ENCODE measurements around the gene EXOC2.

EXOC2 gene

DNA sequence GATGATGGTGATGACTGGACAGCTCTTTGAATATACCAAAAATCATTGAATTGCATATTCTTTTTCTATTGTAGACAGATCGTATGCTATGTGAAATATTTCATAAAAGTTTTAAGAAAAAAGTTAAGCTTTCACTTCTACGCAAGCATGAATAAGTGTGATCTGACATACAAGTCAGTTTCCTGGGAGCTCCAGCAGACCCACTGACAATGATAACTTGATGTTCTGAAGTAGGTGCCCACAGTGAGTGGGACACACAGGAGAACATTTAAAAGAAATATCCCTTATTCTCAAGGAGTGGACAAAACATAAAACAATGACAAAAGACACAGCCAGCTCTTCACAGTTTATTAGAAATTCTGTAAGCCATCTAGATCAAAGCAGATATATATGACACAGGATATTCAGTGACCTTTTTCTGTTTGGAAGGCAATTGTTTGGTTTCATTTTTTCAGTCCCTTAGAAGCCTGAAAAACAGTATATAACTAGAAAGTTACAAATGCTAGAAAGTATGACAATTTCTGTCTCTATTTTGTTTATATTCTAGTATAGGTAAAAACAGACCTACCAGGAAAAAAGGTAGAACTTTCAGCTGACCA lies 200.0 kb downstream of the EXOC2 start:
- no peak for DNase-seq

DNA sequence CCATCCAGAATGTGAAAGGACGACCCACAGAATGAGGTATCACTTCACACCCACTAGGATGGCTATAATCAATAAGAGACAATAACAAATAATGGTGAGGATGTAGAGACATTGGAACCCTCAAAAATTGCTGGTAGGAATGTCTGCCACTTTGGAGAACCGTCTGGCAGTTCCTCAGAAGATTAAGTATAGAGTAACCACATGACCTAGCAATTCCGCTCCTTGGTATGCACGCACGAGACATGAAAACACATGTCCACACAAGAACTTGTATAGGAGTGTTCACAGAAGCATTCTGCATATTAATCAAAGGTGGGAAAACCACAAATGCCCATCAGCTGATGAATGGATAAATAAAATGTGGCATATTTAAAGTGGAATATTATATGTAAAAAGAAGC lies 200.8 kb downstream of the EXOC2 start:
- DNase-seq: no peak

DNA sequence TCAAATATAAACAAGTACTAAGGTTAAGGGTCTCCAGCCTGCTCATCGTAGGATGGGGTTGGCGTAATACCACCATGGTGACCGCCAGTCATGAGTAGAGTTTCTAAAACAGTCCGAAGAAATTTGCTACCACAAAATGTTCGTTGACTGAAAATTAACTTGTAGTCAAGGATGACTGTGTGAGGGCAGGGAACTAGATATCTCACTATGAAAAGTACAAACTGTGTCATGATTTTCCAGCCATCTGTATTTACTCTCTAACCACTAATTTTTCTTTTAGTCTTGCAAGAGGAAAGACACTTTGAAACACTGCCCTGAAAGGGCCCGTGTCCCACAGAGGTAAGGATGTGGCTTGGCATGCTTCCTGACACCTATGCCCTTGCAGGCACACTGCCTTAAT lies 201.7 kb downstream of the EXOC2 start:
- DNase-seq: no peak

DNA sequence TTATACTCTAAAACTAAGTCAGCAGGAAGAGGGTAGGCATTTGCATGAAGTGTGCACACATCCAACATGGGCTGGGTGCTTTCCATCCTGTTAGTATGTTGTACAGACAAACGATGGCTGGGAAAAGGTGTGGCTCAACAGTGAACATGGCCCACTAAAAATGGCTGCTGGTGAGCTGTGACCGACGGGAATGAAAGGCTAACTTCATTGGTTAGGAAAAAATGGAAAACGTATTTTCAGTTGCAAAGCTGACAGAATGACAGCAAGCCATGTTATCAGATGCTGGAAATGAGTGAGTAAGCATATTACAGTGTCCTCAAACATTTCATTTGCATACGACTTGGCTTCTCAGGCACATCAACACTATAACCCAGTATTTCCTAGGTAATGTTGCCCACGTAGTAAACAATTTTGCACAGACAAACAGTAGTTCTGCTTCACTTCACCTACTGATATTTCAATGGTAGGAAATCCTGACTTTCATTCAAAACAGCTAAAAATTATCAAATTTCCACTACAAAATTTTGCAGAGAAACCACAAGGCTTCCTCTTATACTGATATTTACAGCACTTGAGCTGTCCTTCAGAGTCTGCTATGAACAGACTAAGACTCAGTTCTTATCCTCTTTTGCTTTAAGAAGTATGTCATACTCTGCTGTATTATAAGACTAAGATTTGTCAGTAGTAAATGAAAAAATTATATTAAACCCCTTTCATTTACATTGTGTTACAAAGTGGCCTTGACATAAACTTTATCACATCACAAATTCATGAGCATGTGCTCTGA lies 202.5 kb downstream of the EXOC2 start:
- peak; percentile 76 for DNase-seq

DNA sequence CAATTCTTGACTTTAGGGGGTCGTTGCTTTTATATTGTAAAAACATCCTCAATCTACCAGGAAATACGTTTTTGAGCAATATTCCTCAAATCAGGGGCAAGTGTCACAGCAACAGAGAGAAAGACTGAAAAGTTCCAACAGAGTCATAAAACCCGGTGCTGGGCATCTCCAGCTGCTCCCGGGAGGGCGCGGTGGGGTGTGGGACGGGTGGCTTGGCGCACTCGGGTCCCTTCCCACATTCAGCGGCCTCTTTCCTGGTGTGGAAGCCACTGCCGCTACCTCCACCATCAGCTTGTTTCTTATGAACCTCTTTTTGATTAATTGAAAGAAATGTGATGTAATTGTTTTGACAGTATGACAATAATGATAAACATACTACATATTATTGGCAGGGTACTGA lies 203.2 kb downstream of the EXOC2 start:
- no peak for DNase-seq

DNA sequence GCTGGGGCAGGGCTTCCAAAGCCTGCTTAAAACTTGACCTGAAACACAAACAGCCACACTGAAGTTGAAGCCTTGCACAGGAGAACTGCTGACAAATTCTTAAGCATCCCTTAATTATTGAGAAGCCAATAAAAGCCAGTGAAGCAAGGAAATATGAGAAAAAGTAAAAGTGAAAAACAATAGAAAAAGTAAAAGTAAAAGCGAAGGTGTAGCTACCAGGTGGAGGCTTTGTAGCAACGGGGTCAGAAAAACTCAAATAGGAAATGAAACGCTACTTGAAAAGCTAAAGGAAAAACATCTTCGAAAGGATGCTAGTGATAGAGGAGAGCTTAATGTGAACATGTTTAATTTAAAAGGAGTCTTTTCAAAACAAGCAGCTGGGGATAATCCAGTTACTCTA lies 203.9 kb downstream of the EXOC2 start:
- DNase-seq: no peak

DNA sequence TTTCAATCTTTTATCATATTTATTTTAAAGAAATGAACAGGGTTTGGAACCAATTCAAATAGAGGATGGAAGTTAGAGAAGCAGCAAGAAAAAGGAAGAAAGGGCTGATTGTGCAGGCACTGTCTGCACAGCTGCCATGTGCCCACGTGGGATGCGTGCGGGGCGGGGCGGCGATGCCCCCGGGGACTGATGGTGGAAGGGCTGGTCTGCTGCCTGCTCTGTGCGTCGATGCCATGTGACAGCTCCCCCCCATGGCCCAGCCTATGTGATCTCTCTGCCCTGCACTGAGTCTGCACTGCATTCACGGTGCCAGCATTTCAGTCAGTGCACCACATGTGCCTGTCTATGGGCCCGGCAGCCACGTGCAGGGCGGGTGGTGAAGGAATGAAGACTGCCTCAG lies 205.0 kb downstream of the EXOC2 start:
- no peak for DNase-seq

DNA sequence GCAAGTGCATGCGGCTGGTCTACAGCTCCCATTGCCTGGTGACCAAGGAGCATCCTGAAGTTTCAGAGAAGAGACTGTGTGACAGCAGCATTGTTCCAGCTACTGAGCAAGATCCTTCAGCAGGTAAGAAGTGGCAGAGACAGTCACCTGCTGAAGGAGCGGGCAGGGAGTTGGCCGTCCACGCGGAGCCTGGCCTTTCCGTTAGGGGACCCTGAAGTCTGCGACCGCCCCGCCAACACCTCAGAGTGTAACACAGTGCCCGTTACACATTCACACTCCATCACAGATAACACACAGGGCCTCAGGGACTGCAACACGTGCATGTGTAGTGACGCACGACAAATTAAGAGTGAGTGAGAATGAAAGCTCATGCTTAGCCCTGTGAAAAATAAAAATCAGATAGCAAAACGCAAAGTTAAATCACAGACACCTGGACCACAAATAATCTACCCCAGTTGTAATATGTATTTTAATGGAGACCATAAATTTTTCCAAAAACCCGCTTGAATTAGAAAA lies 207.2 kb downstream of the EXOC2 start:
- DNase-seq: no peak

DNA sequence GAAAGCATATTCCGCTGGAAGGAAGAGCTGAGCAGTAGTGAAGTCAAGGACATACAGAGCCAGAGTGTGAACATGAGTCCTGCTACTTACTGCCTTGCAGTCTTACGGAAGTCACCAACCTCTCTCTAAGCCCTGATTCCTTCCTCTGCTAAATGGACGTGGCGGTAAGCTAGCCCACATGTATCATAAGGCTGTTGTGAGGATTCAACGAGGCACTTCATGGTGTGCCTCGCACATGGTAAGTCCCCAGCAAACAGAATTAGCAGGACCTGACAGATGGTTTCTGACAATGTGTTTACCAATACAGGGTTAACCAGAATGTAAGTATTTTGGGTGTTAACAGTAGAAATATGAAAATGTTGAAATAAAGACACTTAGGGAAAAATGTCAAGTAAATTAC lies 208.2 kb downstream of the EXOC2 start:
- peak; percentile 58 for DNase-seq

DNA sequence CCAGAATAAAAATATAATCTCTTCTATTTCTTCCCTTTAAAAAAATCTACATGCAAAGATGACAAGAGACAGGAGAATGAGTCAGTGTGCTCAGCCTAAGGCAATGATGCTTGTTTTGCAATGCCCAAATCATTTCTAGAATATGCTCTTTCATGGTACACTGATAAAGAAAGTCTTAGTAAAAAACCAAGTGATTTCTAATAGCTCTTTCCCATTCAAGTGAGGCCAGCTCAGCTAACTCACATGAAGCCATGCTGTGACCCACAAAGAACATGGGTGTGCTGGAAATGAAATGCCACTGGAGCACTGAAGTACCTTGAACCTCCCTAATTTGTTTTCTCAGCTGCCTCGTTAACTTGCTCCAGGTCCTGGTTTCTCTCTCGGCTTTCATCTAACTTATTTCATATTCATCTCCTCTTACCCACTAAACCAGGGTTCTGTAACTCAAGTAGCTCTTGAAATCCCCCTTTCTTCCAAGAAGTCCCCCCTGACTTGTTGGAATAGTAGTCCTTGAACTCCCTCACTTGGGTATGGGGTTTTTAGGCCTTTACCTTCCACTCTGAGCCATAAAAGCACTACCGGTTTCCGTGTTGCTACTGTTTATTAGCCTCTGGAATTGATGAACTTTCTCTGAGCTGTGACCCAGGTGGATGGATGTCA lies 208.7 kb downstream of the EXOC2 start:
- peak; percentile 64 for DNase-seq

DNA sequence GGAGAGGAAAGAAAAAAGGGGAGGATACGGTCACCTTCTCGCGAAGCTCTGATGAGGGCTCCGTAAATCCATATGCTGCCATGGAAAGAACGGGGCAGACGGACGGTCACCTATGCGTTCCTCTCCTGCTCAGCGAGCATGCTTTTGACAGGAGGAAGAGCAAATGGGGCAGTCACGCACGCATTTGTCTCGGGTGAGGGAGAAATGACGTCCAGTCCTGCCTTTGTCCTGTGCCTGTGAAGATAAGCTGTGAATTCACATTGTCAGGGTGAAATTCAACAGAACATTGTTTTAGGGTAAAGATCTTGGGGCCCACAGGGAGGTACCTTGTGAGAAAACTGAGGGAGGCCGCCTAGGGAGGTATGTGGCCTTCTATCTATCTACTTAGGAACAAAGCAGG lies 217.6 kb downstream of the EXOC2 start:
- DNase-seq: peak; percentile 58

DNA sequence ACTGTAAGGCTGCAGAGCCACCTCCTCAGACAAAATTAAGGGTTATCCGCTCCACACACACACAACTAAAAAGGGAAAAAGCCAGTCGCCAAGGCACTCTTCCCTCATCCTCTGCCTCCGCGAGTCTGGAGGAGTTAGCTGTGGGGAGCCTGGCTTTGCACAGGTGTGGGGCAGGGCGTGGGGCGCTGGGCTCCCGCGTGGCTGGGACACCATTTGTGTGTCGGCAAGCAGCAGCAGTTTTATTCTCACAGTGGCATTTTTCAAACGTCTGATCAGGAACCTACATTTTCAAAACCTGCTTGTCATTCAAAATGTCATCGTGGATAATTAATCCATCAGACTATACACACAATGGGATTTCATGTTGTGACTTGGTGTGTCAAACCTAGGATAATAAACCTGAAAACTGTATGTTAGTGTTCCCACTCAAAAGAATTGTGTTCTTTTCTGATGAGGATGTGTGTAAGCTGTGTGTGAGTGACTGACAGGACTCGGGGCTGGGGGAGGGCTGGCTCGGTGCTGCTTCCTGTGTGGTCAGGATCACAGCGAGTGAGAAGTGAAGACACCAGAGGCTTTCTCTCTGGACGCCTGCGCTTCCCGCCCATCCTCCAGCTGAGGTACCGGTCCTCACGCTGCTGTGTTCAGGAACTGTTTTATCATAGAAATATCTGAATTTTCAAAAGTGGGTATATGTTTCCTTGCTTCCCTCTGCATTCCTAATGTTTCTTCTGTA lies 218.3 kb downstream of the EXOC2 start:
- DNase-seq: peak; percentile 87

DNA sequence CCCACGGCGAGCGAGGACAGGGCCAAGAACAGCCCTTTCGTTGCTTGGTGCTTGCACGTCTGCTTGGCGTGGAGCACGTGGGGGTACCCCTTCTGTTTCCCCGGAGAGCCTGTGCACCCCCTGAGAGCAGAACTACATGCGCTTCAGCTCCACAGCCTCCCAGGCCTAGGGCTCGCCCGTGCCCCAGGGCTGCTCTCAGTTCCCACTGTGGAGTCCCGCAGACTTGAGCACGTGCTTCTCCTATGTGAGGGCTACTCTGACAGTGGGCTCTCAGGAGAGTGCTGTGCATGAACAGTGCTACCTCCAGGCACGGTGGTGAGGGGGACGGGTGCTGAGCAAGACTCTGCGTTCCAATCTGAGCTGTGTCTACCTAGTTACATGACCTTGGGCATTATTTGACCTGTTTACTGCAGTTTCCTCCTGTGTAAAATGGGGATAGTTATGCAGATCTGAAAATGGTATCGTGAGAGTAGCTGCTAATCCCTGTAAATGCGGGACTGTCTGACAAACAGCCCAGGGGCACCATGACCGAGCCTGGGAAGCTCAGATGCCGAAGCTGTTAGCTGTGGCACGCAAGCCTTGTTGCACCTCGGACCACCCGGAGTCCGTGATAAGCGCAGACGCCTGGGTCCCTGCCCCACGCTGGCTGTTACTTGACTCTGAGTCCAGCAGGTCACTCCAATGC lies 219.0 kb downstream of the EXOC2 start:
- peak; percentile 58 for DNase-seq

DNA sequence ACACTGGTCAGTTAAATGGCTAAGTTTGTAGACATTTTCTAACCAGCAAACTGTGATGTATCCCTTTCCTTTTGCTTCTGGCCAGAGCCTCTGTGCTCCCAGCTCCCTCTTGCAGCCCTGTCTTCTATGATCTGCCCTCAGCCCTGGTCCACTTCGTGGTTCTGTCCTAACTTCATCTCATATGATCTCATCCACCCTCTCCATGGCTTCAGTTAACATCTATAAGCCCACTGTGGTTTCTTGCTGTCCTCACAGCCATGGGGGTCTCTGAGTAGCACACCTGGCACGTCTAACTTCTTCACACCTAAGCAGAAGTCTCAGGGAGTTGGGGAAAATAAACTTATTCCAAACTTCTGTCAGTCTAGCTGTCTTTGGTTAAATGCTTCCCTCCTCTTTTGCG lies 219.6 kb downstream of the EXOC2 start:
- peak; percentile 53 for DNase-seq

DNA sequence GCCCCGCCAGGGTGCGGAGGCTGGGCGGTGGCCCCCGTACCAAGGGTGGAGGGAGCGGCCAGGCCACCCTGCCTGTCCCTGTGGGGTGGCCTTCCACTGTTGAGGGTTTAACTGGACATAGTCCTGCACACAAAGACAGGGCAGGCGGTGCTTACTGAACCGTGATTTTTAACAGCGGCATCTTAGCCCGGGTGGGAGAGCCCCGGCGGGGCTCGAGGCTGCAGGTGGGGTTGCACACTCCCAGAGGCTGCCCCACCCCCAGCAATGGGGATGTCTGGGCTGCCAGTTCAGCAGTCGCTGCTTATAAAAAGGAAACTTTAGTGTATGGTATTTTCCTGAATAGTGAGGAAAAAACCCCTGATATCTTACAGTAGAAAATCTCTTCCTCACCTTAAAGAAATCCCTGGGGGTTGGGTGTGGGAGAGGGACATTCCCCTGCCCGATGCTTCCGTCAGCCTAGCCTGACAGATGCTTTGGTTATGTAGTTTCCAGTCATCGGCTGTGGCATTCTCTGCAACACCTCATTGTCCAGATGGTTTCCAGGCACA lies 222.0 kb downstream of the EXOC2 start:
- peak; percentile 46 for DNase-seq

DNA sequence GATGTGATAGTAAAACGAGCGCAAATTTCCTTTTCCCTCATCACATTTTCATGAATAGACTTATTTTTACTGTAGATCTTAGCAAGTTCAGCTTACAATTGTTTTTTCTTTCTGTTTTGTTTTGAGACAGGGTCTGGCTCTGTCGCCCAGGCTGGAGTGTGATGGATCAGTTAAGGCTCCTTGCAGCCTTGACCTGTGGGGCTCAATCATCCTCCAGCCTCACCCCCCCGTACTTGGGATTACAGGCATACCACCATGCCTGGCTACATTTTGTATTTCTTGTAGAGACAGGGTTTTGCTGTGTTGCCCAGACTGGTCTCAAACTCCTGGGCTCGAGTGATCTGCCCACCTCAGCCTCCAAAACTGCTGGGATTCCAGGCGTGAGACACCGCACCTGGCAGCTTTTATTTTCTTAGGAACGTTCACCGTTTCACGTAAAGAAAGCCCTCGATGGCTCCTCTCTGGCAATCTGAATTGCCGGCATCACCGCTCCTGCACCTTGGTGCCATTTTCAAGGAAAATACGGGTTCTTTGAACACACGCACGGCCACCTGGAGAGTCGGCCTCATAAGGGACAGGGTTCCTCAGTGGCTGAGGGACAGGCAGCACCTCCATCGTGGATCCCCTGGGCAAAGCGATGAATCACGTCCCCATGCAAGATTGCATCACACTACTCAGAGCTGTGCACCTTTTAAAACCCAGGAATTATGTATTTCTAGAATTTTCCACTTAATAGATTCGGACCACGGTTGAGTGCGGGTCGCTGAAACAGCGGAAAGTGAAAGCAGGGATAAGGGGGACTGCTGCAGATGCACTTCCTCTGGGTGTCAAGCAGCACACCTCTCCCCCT lies 222.7 kb downstream of the EXOC2 start:
- peak; percentile 50 for DNase-seq

DNA sequence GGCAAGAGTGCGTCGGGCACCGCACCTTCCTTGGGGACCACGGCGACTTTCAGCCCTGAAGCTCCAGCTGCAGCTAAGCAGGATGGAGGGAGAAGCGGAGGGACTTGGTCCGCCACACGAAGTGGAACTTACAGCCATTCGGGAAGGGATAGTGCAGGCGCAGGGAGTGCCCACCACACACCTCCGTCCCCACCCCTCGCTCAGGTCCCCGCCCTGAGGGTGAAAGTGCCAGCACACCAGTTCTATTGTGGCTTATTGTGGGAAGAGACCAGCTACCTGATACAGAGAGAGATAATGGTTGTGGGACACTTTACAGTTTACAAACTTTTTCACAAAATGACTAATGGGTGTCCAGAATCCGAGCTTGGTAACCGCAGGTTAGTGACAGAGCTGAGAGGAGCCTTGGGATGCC lies 225.3 kb downstream of the EXOC2 start:
- peak; percentile 54 for DNase-seq

DNA sequence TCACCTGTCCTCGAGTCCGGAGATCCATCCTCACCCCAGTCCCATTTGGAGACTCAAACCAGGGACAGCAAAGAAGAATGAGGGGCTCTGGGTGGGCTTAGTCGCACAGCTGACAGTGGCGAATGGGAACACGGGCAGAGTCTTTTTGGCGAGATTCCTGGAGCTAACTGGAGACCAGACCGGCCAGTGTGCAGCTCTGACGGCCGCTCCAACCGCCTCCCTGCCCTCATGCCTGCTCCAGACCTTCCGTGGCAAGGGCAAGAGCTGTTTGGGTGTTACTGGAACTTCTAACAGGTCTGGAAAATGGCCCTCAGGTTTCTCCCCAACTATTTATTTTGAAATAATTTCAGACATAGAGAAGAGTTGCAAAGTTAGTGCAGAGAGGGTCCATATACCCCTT lies 225.8 kb downstream of the EXOC2 start:
- DNase-seq: peak; percentile 41

DNA sequence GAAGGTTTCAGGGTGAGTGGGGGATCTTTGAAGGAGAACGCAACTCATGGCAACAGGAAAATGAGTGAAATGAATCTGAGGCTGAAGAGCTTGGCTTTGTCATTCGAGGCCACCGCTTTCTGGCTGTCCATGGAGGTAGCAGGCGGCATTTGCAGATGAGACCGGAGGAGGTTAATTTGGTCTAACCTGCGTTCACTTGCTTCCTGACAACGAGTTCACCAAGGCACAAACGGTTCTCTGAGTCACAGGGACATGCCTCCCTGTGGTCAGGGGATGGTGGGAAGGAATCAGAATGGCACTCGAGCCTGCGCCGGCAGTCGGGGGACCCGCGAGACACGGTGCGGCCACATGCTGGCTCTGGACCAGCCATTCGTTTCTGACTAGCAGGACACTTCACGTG lies 226.4 kb downstream of the EXOC2 start:
- peak; percentile 53 for DNase-seq

DNA sequence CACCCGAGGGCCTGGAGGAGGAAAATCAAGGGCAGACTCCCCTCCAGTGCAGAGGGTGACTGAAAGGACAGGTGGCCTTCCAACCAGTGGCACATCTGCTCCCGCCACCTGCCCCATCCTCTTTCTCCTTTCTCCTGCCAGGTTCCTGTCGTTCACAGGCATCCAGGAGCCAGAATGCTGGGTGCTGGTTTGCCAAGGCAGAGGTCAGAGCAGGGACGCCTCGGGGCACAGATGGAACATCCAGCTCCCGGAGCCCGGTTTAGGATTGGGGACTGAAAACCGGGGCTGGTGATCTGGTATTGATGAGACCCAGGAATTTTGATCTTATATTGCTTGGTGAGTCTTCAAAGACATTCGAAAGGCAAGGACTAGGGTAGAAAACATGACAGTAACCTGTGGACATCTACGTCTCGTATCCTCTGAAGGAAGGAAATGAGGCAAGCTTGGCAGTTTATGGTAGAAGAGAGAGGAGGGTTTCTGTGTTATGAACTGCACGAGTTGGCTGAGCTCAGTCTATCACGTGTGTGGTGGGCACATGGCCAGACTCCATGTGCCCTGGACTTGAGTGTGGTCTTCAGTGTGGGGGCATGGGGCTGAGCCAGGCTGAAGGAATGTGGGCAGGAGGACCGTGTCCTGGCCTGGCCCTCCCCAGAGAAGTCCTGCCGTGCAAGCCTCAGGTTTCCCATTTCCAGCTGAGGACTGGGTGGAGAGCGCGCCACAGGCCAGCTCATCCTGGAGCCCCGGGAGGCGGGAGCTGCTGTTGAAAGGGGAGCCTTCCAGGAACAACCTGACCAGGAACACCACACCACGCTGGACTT lies 227.2 kb downstream of the EXOC2 start:
- peak; percentile 51 for DNase-seq

All from activated CD8-positive, alpha-beta memory T cell treated with anti-CD3 and anti-CD28 coated beads for 24 hours (primary cell).